Spinal cord (tissue), 10 donors: ENCODE results near the gene HPDL. TPM values are rescaled to one million over a fixed set of nuclear protein-coding genes. Genes with fewer than 3 reads are reported as not detected.

Experiments used
- DNase-seq, 6 donors: peaks; one replicate each; pipeline versions ENCODE4 v3.0.0 to v3.0.0-alpha.2; 2013 to 2015; ENCODE audit warnings: low spot score in 6 of 6, low read depth in 4 of 6
- H3K27ac ChIP-seq: one replicate; pipeline ENCODE4 v1.5.1; 2013; ENCODE audit warnings: low read depth, low read length, control low read depth
- H3K27me3 ChIP-seq: one replicate; pipeline ENCODE4 v1.6.1; 2013; ENCODE audit warnings: low read length; ENCODE audit not compliant: control insufficient read depth, insufficient read depth
- H3K36me3 ChIP-seq: one replicate; pipeline ENCODE4 v1.6.1; 2013; ENCODE audit warnings: low read length; ENCODE audit not compliant: control insufficient read depth, insufficient read depth
- H3K4me1 ChIP-seq: one replicate; pipeline ENCODE4 v1.6.1; 2013; ENCODE audit warnings: low read length; ENCODE audit not compliant: control insufficient read depth, insufficient read depth
- H3K4me3 ChIP-seq: one replicate; pipeline ENCODE4 v1.5.1; 2013; ENCODE audit warnings: low read depth, low read length, control low read depth
- H3K9me3 ChIP-seq: one replicate; pipeline ENCODE4 v1.6.1; 2013; ENCODE audit warnings: low read length; ENCODE audit not compliant: control insufficient read depth, insufficient read depth
- WGBS: methylation state at CpG from one replicate; pipeline ENCODE4 v1.1.5; 2013; ENCODE audit warnings: missing lambda C conversion rate; ENCODE audit not compliant: insufficient coverage; 5-methylcytosine and 5-hydroxymethylcytosine counted together
- polyA plus RNA-seq, 2 donors: library from polyadenylated mRNA; unstranded; fragments of 120-200 nt; gene quantifications; one replicate each; pipeline ENCODE4 v1.2.1, GENCODE V29; 2013; ENCODE audit not compliant: insufficient read length in 2 of 2
- total RNA-seq, 2 donors: library from RNA; depleted of rRNA in 1 of 2; stranded (reverse); fragments of 120-200 nt in 1 of 2; fragments of >200 nt in 1 of 2; gene quantifications; one replicate each; pipeline versions ENCODE4 v1.2.3 to v1.2.4, GENCODE V29; 2013 to 2014
- donor health status: healthy.

The HPDL gene
- total and polyA plus RNA-seq, 4 donors = 1.8 to 4.6 (median 2.7) TPM

GRCh38 chr1:45300669-45300997 lies 26.1 kb upstream of the HPDL start:
- Histone ChIP-seq H3K27ac (no peak overlapping the region), H3K4me3 (no peak overlapping the region), H3K4me1 (peaks cover 25% of the 10 kb centered on the region), H3K9me3 (no peaks in the 10 kb centered on the region), H3K36me3 (no peaks in the 10 kb centered on the region), H3K27me3 (no peaks in the 10 kb centered on the region)
- DNase-seq = no peak
- no CpG with 5 or more reads among the region's 2 CpGs for WGBS

- H3K36me3 ChIP-seq = no peaks in the 10 kb centered on the region
- peak overlapping the region; percentile 81 for H3K4me3 ChIP-seq
- no peak overlapping the region for H3K27ac ChIP-seq
- 70% methylated on average over 12 of the region's 16 CpGs for WGBS
- no peaks in the 10 kb centered on the region for H3K9me3 ChIP-seq
- H3K4me1 ChIP-seq = peaks cover 22% of the 10 kb centered on the region
- DNase-seq = no peak
- H3K27me3 ChIP-seq = no peaks in the 10 kb centered on the region
Observed at GRCh38 chr1:45302505-45303150, 24.1 kb upstream of the HPDL start.

DNA sequence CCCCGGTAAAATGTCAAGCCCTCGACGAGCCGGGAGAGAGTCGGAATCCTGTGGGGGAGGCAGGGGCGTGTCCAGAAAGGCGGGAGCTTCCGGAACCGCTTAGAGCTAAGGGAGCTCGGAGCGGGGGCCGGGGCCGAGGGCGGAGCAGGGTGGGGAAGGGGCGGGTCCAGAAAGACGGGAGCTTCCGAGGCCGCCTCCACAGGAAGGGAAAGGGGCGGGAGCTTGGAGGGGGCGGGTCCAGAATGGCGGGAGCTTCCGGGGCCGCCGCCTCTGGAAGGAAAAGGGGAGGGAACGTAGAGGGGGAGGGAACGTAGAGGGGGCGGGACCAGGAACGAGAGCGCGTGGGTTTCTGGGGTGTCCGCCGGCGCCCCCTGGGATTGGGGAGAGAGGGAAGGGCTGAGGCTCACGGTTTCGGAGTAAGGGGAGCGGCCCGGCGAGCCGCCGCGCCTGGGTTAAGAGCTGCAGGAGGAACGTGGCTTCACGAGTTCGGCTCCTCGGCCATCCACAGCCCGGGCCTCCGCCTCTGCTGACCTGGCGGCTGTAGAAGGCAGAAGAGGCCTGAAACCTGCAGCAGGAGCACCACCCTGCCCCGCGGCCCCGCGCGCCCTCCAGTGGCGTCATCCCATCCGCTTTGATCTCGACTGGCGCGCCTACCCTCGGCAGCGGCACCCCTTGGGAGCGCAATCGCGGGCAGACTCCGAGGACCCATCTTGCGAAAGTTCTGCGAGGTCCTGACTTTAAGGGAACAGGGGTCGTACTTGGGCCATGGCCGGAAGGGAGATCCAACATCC lies 23.0 kb upstream of the HPDL start:
- Histone ChIP-seq H3K27ac (peak overlapping the region; percentile 94), H3K4me3 (peak overlapping the region; percentile 81), H3K4me1 (peaks cover 20% of the 10 kb centered on the region), H3K9me3 (no peaks in the 10 kb centered on the region), H3K27me3 (no peaks in the 10 kb centered on the region), H3K36me3 (no peaks in the 10 kb centered on the region)
- peak; percentile 88 to 99 (median 95) for DNase-seq
- WGBS = 0% methylated on average over 68 of the region's 68 CpGs

DNA sequence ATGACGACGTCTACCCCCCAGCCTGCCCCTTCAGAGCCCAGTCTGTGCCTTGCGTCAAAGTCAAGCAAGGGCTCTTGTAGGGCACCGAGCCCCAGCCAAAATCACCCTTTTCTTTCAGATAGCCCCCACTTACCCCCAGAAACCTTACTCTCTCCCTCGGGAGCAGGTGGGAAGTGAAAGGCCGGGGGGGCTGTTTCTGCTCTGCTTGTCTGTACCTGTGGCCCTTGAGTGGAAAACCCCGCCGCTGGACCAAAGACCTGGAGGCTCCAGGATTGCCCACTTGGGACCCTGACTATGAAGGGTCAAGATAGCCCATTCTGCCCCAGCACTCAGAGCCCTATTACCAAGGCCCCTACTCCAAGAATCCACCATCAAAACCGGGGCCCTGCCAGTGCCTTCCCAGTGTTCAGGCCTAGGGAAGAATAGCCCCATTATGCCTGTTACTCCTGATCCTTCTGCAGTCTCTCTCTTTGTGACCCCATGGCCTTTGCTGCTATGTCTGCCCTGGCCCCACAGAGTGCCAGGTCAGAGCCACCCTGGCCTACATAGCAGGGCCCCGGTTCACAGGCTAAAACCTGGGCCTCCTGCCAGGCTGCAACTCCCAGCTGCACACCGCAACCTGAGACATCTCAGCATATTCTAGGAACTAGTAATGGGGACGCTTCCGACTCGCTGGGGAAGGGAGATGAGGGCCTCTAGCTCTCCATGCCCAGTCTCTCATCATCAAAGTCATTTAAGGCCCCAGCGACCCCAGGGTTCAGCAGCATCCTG lies 22.2 kb upstream of the HPDL start:
- no peaks in the 10 kb centered on the region for H3K27me3 ChIP-seq
- H3K4me1 ChIP-seq = peaks cover 20% of the 10 kb centered on the region
- H3K36me3 ChIP-seq = no peaks in the 10 kb centered on the region
- H3K9me3 ChIP-seq = no peaks in the 10 kb centered on the region
- 57% methylated on average over 10 of the region's 15 CpGs for WGBS
- no peak for DNase-seq
- H3K4me3 ChIP-seq = peak overlapping the region; percentile 81
- H3K27ac ChIP-seq = peak overlapping the region; percentile 94

DNA sequence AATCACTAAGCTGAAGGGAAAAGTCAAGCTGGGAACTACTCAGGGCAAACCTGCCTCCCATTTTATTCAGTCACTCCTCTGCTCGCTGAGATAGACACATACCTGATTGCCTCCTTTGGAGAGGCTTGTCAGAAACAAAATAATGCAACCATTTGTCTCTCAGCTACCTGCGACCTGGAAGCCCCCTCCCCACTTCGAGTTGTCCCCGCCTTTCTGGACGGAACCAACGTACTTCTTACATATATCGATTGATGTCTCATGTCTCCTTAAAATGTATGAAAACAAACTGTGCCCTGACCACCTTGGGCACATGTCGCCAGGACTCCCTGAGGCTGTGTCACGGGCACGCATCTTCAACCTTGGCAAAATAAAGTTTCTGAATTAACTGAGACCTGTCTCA lies 21.5 kb upstream of the HPDL start:
- H3K9me3 ChIP-seq = no peaks in the 10 kb centered on the region
- WGBS = 79% methylated on average over 9 of the region's 10 CpGs
- H3K36me3 ChIP-seq = no peaks in the 10 kb centered on the region
- peaks cover 20% of the 10 kb centered on the region for H3K4me1 ChIP-seq
- no peak overlapping the region for H3K27ac ChIP-seq
- H3K27me3 ChIP-seq = no peaks in the 10 kb centered on the region
- DNase-seq = no peak
- H3K4me3 ChIP-seq = no peak overlapping the region

- WGBS = 23% methylated on average over 6 of the region's 8 CpGs
- Histone ChIP-seq H3K36me3 (no peaks in the 10 kb centered on the region), H3K9me3 (no peaks in the 10 kb centered on the region), H3K27ac (no peak overlapping the region), H3K4me1 (peaks cover 20% of the 10 kb centered on the region), H3K27me3 (no peaks in the 10 kb centered on the region), H3K4me3 (no peak overlapping the region)
- DNase-seq = no peak
Observed at GRCh38 chr1:45306319-45306718, 20.4 kb upstream of the HPDL start.

GRCh38 chr1:45306905-45307304 lies 19.8 kb upstream of the HPDL start:
- no peaks in the 10 kb centered on the region for H3K36me3 ChIP-seq
- no CpG with 5 or more reads among the region's 3 CpGs for WGBS
- H3K27me3 ChIP-seq = no peaks in the 10 kb centered on the region
- H3K9me3 ChIP-seq = no peaks in the 10 kb centered on the region
- DNase-seq = no peak
- H3K27ac ChIP-seq = no peak overlapping the region
- no peak overlapping the region for H3K4me3 ChIP-seq
- H3K4me1 ChIP-seq = peaks cover 20% of the 10 kb centered on the region

- no peak overlapping the region for H3K27ac ChIP-seq
- no CpG with 5 or more reads among the region's 3 CpGs for WGBS
- DNase-seq = no peak
Observed at GRCh38 chr1:45314266-45314665, 12.4 kb upstream of the HPDL start.

DNA sequence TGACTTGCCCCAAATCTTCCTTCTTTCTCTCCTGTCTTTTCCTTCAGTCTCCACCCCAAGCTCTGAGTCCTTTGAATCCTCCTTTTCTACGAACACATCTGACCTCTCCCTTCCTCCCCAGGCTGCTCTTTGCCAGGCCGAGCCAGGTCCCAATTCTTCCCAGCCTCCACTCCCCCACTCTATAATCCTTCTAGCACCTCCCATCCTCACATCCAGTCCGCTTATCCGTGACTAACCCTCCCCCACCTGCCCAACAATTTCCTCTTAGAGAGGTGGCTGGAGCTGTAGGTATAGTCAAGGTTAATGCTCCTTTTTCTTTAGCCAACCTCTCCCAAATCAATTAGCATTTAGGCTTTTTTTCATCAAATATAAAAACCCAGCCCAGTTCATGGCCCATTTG lies 9.5 kb upstream of the HPDL start:
- Histone ChIP-seq H3K4me1 (no peaks in the 10 kb centered on the region), H3K9me3 (no peaks in the 10 kb centered on the region), H3K36me3 (no peaks in the 10 kb centered on the region), H3K27ac (no peak overlapping the region), H3K27me3 (no peaks in the 10 kb centered on the region), H3K4me3 (no peak overlapping the region)
- no peak for DNase-seq
- 50% methylated on average over 1 of the region's 4 CpGs for WGBS

More at GRCh38 chr1:45314266-45314665, 12.4 kb upstream of the HPDL start:
- Histone ChIP-seq H3K27me3 (no peaks in the 10 kb centered on the region), H3K9me3 (no peaks in the 10 kb centered on the region), H3K36me3 (no peaks in the 10 kb centered on the region), H3K4me1 (no peaks in the 10 kb centered on the region), H3K4me3 (no peak overlapping the region)
